ENCODE results near the gene BCL7B. TPM values are rescaled to one million over a fixed set of nuclear protein-coding genes. Genes with fewer than 3 reads are reported as not detected.

Gene BCL7B
- total and polyA plus RNA-seq, 2 of the 13 experiments (the other 11 are each of a cell fraction or from before 2014, with no cell fraction given), result 24.3 to 38.2 TPM

- TF ChIP-seq ONECUT2 (CRISPR knock-in tag; IDR thresholded peaks at IDR 0.05) (no peak; the same call in 1 of the 2 replicates), TSC22D2 (CRISPR knock-in tag; IDR thresholded peaks at IDR 0.05; ENCODE audit: borderline replicate concordance) (no peak), POLR2G (IDR thresholded peaks at IDR 0.05; ENCODE audit: low read depth, low read length) (peak; percentile 69), RFX3 (CRISPR knock-in tag; IDR thresholded peaks at IDR 0.05) (no peak), ZNF263 (CRISPR knock-in tag; IDR thresholded peaks at IDR 0.05) (0 out of 2 replicates have a peak, but pooled peaks have one; percentile 26), SETDB1 (CRISPR knock-in tag; IDR thresholded peaks at IDR 0.05; ENCODE audit: borderline replicate concordance) (no peak), ATF5 (CRISPR knock-in tag; IDR thresholded peaks at IDR 0.05; ENCODE audit: low read depth) (no peak), ZNF713 (CRISPR knock-in tag; IDR thresholded peaks at IDR 0.05) (no peak), ZNF44 (CRISPR knock-in tag; IDR thresholded peaks at IDR 0.05) (no peak), PBX2 (CRISPR knock-in tag; IDR thresholded peaks at IDR 0.05) (peak; percentile 92), ZNF768 (CRISPR knock-in tag; IDR thresholded peaks at IDR 0.05) (no peak), ZNF292 (CRISPR knock-in tag; IDR thresholded peaks at IDR 0.05; ENCODE audit: borderline replicate concordance, low read depth) (peak; percentile 44; the same call in 1 of the 2 replicates), ZBTB44 (CRISPR knock-in tag; IDR thresholded peaks at IDR 0.05) (no peak), SMAD9 (CRISPR knock-in tag; IDR thresholded peaks at IDR 0.05) (no peak), FOXA3 (CRISPR knock-in tag; IDR thresholded peaks at IDR 0.05) (no peak; the same call in 1 of the 2 replicates), SP5 (CRISPR knock-in tag; IDR thresholded peaks at IDR 0.05; ENCODE audit: borderline replicate concordance, low read depth) (peak; percentile 75; the same call in 1 of the 2 replicates), ZNF503 (CRISPR knock-in tag; IDR thresholded peaks at IDR 0.05) (no peak; the same call in 1 of the 2 replicates), CREM (IDR thresholded peaks at IDR 0.05) (peak; percentile 76), CREM (CRISPR knock-in tag; IDR thresholded peaks at IDR 0.05) (no peak), ZNF570 (CRISPR knock-in tag; IDR thresholded peaks at IDR 0.05; ENCODE audit: borderline replicate concordance) (no peak), HDAC2 (CRISPR knock-in tag; IDR thresholded peaks at IDR 0.05) (peak; percentile 63; the same call in 1 of the 2 replicates), ZNF614 (CRISPR knock-in tag; IDR thresholded peaks at IDR 0.05; ENCODE audit: borderline replicate concordance) (peak; percentile 41; the same call in 1 of the 2 replicates), ZFP36 (IDR thresholded peaks at IDR 0.05; ENCODE audit: borderline replicate concordance, low read depth, low read length, partially characterized antibody) (no peak), TARDBP (CRISPR knock-in tag; IDR thresholded peaks at IDR 0.05) (peak; percentile 64; the same call in 1 of the 2 replicates), ZKSCAN1 (IDR thresholded peaks at IDR 0.05; ENCODE audit: low read length) (no peak), POLR2A (IDR thresholded peaks at IDR 0.05; ENCODE audit: insufficient read depth in 1 of 2, low read depth in 2 of 2, low read length in 2 of 2) (peak; percentile 68 to 76), KMT2B (CRISPR knock-in tag; IDR thresholded peaks at IDR 0.05) (peak; percentile 84), STAG1 (CRISPR knock-in tag; IDR thresholded peaks at IDR 0.05) (no peak)
Observed at GRCh38 chr7:73522105-73522872, 35.2 kb downstream of the BCL7B start, which contains the start of gene BAZ1B (continued).
